GM18499 (cell line): ENCODE data around the gene ZDHHC1.

Experiments used
- ATAC-seq: cut with Tn5 transposase; IDR thresholded peaks from one replicate; pipeline ENCODE4 v1.9.1; 2021; ENCODE audit warnings: moderate number of reproducible peaks; ENCODE audit not compliant: insufficient read depth, unreplicated experiment

Gene ZDHHC1

GRCh38 chr16:67396159-67397035, 19.9 kb downstream of the ZDHHC1 start:
- ATAC-seq, result no peak

DNA sequence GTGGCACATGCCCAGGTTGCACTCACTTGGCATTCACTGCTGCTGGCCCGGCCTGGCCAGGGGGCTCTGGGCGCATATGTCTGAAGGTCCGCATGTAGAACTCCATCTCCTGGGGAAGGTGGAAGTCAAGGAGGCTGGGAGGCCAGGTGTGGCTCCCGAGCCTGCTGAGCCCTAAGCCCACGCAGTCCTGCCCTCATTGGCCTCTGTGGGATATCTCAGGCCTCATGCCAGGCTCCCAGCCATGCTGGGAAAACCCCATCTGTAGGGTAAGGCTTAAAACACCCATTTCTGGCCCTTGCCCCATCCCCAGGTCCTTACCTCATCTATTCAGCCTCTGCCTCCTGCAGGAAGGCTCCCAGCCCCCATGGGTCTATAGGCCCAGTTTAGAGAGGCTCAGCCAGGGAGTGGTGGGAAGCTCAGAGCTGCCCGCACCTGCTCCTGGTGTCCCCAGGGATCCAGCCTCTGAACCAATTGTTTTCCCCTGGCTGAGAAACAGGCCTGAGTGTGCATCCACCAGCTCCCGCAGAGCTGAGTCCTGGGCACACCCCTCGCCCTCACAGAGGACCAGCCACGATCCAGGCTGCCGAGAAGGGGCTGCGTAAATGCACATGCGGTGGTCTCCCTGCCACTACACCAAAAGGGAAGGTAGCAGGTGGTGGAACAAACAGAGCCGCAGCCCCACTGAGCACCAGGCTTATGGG, 20.7 kb downstream of the ZDHHC1 start:
- ATAC-seq, result no peak

GRCh38 chr16:67395105-67395457, 21.2 kb downstream of the ZDHHC1 start:
- ATAC-seq, result no peak

DNA sequence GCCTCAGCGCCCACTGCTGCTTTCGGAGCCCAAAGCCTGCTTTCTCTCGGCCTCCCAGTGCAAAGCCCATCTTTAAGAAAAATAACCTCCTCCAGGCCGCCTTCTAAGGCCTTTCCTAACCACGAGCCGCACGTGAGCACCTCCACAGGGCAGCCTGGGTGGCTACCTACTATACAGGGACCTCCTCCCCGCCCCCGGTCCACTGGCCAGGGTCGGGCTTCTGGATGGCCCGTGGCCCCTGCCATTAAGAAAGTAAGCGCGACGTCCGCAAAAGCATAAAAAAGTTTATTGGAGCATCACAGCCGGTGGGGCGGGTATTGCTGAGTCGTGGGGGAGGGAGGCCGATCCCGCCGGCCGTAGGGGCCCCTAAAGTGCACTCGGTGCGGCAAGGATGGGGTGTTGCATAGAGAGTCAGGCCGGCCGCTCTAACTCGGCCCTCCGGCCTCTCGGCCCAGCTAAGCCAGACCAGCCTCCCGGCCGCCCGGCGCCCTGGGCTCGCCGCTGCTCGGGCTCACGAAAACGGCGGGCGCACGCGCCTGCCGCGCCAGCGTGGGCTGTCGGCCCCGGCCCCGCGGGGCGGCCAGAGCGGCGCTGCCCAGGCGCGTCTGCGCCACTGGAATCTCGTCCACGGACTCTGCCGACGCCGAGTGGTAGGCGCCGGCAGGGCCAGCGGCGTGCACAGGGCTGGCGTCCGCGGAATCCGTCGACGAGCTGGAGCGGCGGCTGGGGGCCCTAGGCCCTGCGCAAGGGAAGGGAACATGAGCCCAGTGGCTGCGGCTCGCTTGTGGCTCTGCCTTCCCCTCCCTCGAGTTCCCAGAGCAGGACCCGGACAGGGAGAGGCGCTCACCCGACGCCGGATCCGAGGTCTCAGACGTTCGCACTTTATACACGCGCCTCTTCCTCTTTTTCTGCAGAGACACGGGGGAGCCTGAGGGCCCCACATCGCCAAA, 21.8 kb downstream of the ZDHHC1 start:
- no peak for ATAC-seq

DNA sequence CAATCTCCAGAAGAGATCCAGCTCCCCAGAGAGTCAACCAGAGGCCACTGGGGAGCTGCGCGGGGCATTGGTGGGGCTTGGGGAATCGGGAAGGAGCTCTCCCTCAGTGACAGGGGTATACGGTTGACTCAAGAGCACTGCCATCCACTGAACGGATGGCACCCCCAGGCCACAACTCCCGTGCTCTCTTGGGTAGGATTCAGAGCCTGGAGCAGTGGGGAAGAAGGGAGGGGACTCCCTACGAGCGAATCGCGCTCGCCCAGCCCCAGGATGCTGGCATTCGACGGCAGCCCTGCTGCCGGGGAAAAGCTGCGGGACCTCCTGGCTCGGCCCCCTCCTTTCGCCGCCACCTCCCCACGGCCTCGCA, 22.5 kb downstream of the ZDHHC1 start:
- ATAC-seq, result no peak

GRCh38 chr16:67393111-67393787, 23.0 kb downstream of the ZDHHC1 start, which contains the start of gene TPPP3:
Gene TPPP3, minus strand, starts transcription at chr16:67393498. Its CDS starts 2,387 bp downstream, at chr16:67391111.
- ATAC-seq, result no peak

- no peak for ATAC-seq
These were observed 23.8 kb downstream of the ZDHHC1 start for GRCh38 chr16:67392301-67393059.

DNA sequence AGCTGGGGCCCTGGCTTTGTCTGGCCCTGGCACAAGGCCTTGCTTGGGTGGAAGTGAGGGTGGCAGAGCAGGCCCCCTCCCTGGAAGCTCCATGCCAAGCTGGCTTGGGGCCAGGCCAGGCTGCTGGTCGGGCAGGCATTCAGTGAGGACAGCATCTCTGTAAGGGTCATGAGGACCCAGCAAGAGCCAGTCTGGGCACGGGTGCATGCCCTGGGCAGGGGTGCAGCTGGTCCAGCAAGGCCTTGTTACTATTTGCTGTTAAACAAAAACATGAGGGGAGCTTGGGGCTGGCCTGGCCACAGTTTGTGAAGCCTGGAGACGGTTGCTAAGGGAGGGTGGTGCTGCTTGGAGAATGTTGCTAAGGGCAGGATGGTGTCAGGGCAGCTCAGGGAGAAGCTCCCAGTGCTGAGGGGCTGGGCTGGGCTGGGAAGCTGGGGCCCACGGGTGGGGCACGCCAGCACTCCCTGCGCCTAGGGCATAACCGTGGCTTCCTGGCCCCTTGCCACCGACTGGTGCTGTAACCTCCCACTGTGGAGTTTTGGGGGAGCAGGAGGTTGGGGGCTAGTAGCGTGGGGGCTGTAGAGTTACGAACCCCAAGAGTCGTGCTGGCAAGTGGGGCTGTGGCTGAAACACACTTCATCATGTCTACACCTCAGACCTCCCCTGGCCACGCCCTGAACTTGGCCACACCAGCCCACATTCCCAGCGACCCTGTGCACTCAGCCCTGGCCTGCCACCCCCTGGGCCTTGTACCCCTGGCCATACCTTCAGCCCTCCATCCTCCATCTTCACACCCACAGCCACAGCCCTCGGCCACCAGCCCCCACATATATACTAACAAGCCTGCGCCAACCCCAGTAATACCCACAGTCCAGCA, 24.6 kb downstream of the ZDHHC1 start:
- ATAC-seq, result no peak

- ATAC-seq, result no peak
These were observed 25.4 kb downstream of the ZDHHC1 start for GRCh38 chr16:67390816-67391423.

GRCh38 chr16:67389911-67390815, 26.1 kb downstream of the ZDHHC1 start:
- ATAC-seq, result no peak

DNA sequence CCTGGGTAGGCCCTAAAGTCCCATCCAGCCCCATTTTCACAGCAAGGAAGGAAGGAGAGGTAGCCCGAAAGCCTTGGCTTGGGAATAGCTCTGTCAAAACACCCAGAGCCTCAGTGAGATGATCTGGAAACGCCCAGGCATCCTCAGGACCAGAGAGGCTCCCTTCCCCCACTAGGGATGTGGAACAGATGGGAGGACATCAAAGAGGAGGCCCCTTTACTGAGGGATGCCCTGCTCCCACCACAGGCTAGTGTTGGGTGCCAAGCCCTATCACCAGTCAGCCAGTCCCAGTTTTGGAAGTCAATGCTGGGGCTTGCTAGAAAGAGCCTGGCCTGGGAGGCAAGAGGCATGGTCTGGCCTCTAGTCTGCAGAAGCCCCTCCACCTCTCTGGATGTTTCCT, 27.7 kb downstream of the ZDHHC1 start:
- ATAC-seq, result no peak

DNA sequence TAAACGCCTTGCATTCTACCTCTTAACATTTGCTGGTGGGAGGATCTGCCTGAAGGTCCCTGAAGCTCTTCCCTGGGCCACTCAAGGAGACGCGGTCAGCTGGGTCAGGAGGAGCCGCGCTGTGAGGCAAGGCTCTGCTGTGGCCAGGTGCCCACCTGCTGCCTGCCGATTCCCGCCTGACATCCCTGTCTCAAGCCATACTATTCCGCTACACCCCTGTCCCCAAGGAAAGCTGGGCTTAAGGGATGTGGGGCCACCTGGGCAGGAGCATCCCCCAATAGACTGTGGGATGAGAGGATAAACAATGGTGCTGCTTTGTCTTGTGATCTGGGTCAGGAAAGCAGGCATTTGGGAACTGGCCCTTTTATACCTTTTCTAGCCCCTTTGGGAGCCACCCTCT, 28.1 kb downstream of the ZDHHC1 start:
- no peak for ATAC-seq

- ATAC-seq, result no peak
These were observed 28.7 kb downstream of the ZDHHC1 start for GRCh38 chr16:67387479-67388079.

- ATAC-seq, result no peak
These were observed 29.3 kb downstream of the ZDHHC1 start for GRCh38 chr16:67386861-67387455.

DNA sequence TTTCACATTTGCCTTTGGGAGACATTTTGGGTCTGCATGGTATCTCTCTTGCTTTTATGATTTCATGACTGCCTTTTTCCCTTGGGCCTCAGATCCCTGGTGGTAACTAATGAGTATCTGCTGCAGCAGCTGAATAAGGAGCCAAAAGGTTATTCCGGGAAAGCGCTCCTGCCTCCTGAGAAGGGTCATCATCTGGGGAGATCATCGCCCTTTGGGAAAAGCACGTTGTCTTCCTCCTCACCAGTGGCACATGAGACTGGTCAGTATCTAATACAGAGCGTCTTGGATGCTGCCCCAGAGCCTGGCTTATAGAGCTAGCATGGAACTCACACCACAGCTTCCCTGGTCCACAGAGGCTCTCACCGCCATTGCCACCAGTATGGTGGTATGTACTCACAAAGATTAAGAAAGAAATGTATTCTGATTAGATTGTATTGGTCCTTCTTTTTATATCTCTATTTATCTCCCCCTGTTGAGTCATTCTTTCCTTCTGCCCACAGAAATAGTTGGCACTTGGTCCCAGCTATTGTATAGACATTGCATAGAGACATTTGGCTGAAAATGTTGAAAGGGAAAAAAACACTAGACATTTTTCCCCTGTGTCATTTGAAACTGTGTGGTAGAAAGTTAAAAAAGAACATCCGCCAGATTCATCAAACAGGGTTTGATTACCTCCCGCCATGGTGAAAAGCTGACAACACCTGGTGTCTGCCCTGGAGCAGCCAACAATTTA, 31.3 kb downstream of the ZDHHC1 start:
- no peak for ATAC-seq

DNA sequence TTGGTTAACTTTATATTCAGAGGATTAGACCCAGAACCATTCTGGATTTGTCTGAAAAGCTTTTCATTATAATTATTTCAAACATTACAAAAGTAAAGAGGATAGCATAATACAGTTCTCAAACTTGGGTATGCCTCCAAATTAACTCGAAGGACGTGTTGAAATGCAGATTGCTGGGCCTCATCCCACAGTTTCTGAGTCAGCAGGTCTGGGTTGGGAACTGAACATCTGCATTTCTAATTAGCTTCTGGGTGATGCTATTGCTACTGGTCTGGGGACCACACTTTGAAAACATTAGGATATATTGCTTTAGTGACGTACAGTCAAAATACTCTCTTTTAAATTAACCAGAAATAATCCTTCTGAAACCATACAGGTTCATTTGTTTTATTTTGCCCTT, 33.0 kb downstream of the ZDHHC1 start:
- ATAC-seq, result no peak
